ENCODE data around the gene PIP5K1B.

DNA sequence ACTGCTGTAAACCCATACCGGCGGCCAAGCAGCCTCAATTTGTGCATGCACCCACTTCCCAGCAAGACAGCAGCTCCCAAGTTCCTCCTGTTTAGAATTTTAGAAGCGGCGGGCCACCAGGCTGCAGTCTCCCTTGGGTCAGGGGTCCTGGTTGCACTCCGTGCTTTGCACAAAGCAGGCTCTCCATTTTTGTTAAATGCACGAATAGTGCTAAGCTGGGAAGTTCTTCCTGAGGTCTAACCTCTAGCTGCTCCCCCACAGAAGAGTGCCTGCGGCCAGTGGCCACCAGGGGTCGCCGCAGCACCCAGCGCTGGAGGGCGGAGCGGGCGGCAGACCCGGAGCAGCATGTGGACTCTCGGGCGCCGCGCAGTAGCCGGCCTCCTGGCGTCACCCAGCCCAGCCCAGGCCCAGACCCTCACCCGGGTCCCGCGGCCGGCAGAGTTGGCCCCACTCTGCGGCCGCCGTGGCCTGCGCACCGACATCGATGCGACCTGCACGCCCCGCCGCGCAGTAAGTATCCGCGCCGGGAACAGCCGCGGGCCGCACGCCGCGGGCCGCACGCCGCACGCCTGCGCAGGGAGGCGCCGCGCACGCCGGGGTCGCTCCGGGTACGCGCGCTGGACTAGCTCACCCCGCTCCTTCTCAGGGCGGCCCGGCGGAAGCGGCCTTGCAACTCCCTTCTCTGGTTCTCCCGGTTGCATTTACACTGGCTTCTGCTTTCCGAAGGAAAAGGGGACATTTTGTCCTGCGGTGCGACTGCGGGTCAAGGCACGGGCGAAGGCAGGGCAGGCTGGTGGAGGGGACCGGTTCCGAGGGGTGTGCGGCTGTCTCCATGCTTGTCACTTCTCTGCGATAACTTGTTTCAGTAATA is 330.6 kb downstream of the PIP5K1B start, which contains the start of gene FXN:
- TF ChIP-seq, protein P1, sequence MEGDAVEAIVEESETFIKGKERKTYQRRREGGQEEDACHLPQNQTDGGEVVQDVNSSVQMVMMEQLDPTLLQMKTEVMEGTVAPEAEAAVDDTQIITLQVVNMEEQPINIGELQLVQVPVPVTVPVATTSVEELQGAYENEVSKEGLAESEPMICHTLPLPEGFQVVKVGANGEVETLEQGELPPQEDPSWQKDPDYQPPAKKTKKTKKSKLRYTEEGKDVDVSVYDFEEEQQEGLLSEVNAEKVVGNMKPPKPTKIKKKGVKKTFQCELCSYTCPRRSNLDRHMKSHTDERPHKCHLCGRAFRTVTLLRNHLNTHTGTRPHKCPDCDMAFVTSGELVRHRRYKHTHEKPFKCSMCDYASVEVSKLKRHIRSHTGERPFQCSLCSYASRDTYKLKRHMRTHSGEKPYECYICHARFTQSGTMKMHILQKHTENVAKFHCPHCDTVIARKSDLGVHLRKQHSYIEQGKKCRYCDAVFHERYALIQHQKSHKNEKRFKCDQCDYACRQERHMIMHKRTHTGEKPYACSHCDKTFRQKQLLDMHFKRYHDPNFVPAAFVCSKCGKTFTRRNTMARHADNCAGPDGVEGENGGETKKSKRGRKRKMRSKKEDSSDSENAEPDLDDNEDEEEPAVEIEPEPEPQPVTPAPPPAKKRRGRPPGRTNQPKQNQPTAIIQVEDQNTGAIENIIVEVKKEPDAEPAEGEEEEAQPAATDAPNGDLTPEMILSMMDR (conservative IDR thresholded peaks at IDR 0.05 in 1 of 2, IDR thresholded peaks at IDR 0.05 in 1 of 2; ENCODE audit: extremely low read depth in 1 of 2, insufficient read depth in 1 of 2, low read depth in 1 of 2, low read length in 2 of 2) = peak; percentile 92 to 99
- no peak for TF ChIP-seq EZH2 (IDR thresholded peaks at IDR 0.05; ENCODE audit: borderline replicate concordance, low read length)

Measured in mammary epithelial cell (primary cell).